Lower leg skin (tissue), 4 donors: ENCODE measurements around the gene GARIN3. TPM values are rescaled to one million over a fixed set of nuclear protein-coding genes. Genes with fewer than 3 reads are reported as not detected.

ENCODE experiments used
- DNase-seq, 2 donors: peaks; one replicate each; pipeline ENCODE4 v3.0.0-alpha.2; 2019; ENCODE audit warnings: low spot score in 2 of 2
- H3K4me3 ChIP-seq: fragments of 200-600 bp; sonication (generic); 2 replicates; pipeline ENCODE4 v1.5.1; 2017; ENCODE audit warnings: mild to moderate bottlenecking, low read depth; ENCODE audit not compliant: poor library complexity, severe bottlenecking
- POLR2A ChIP-seq, 2 donors: fragments of 450-650 bp; IDR thresholded peaks; one replicate each; pipeline ENCODE4 v1.6.1; 2016 to 2017; ENCODE audit warnings: antibody characterized with exemption in 2 of 2, mild to moderate bottlenecking in 1 of 2, moderate library complexity in 1 of 2
- WGBS, 2 donors: methylation state at CpG; one replicate each; pipeline ENCODE4 v1.1.5; 2018; 5-methylcytosine and 5-hydroxymethylcytosine counted together
- intact Hi-C: fragments of 100-400 bp; cut with DNase I; formaldehyde crosslinking; loops from one replicate; pipeline ENCODE4 v1.15.0; 2023; ENCODE audit warnings: low total_unique reads
- total RNA-seq, 4 donors: library from RNA; depleted of rRNA; stranded (reverse); fragments of >200 nt; gene quantifications; one replicate each; pipeline ENCODE4 v1.1.0, GENCODE V29; 2016
- TF ChIP-seq, protein P1 (sequence below), 3 donors: fragments of 450-650 bp; IDR thresholded peaks; one replicate each; pipeline ENCODE4 v1.5.1; 2016; ENCODE audit warnings: antibody characterized with exemption in 3 of 3, mild to moderate bottlenecking in 3 of 3, moderate library complexity in 2 of 3

GARIN3 gene
- total RNA-seq, 4 donors from 2014 or later: not detected

GRCh38 chr5:157115012-157115411, 51.1 kb downstream of the GARIN3 start:
- TF ChIP-seq, protein P1, sequence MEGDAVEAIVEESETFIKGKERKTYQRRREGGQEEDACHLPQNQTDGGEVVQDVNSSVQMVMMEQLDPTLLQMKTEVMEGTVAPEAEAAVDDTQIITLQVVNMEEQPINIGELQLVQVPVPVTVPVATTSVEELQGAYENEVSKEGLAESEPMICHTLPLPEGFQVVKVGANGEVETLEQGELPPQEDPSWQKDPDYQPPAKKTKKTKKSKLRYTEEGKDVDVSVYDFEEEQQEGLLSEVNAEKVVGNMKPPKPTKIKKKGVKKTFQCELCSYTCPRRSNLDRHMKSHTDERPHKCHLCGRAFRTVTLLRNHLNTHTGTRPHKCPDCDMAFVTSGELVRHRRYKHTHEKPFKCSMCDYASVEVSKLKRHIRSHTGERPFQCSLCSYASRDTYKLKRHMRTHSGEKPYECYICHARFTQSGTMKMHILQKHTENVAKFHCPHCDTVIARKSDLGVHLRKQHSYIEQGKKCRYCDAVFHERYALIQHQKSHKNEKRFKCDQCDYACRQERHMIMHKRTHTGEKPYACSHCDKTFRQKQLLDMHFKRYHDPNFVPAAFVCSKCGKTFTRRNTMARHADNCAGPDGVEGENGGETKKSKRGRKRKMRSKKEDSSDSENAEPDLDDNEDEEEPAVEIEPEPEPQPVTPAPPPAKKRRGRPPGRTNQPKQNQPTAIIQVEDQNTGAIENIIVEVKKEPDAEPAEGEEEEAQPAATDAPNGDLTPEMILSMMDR (IDR thresholded peaks at IDR 0.05): no peak
- TF ChIP-seq POLR2A (IDR thresholded peaks at IDR 0.05): no peak
- intact Hi-C loops: no loop called here
- DNase-seq: no peak
- no peak overlapping the region for H3K4me3 ChIP-seq

DNA sequence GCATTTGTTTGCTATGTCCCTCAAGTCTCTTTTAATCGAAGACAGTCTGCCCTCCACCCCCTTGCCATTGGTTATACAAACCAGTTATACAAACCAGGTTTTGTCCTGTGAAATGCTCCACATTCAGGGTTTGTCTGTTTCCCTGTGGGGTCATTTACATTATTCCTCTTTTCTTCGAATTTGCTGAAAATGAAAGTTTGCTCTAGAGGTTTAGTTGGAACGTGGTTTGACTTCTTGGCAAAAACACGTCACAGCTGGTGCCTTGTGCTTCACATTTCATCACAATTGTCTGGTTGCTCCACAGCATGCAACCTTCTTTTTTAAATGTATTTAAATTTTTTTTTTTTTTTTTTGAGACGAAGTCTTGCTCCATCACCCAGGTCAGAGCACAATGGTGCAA, 53.1 kb downstream of the GARIN3 start:
- intact Hi-C loops: no loop called here
- peak in 1 of 2 donors; percentile 3 for DNase-seq
- TF ChIP-seq, protein P1 (IDR thresholded peaks at IDR 0.05): no peak
- TF ChIP-seq POLR2A (IDR thresholded peaks at IDR 0.05): no peak
- 57 to 64% methylated on average over 5 of the region's 5 CpGs for WGBS, 2 donors
- no peak overlapping the region for H3K4me3 ChIP-seq

Other genes starting within 250 kb of the GARIN3 start
- under 1 TPM in 2 of 4 donors, not detected in 2; 0.23 to 0.71 TPM for gene TIMD4, start 203.0 kb downstream of the GARIN3 start, total RNA-seq
- gene HAVCR1, start 107.1 kb downstream of the GARIN3 start, total RNA-seq: not detected
- gene HAVCR2, start 57.2 kb downstream of the GARIN3 start, total RNA-seq: 1 to 10 TPM; 4.4 to 8.1 (median 6.0) TPM
- gene MED7, start 23.4 kb downstream of the GARIN3 start, total RNA-seq: 10 to 100 TPM in 1 of 4 donors, 1 to 10 TPM in 3; 6.2 to 11.2 (median 8.4) TPM
- gene ITK, start 14.6 kb upstream of the GARIN3 start, total RNA-seq: 1 to 10 TPM in 3 of 4 donors, under 1 TPM in 1; 0.78 to 5.2 (median 2.1) TPM
- gene CYFIP2, start 99.9 kb upstream of the GARIN3 start, total RNA-seq: 10 to 100 TPM in 1 of 4 donors, 1 to 10 TPM in 3; 3.2 to 16.2 (median 7.0) TPM